Adrenal gland (tissue), 12 donors: ENCODE measurements around the gene MEF2C. TPM values are rescaled to one million over a fixed set of nuclear protein-coding genes. Genes with fewer than 3 reads are reported as not detected.
"Not testable (repeated sequence)": the region's sequence is repeated elsewhere in the genome, so short reads cannot be mapped to it uniquely, and the experiment has no call there.

ENCODE experiments used
- DNase-seq, 7 donors: peaks; one replicate each; pipeline ENCODE4 v3.0.0-alpha.2; 2019 to 2020
- H3K27ac ChIP-seq, 5 donors: fragments of 200-600 bp; sonication (generic) in 4 of 5; 1 replicate in 3 of 5; 2 replicates in 2 of 5; pipeline versions ENCODE4 v1.5.1 to v1.8.0; 2016 to 2020; ENCODE audit warnings: mild to moderate bottlenecking in 1 of 5
- H3K27me3 ChIP-seq: fragments of 200-600 bp; 2 replicates; pipeline ENCODE4 v1.8.0; 2021
- H3K36me3 ChIP-seq, 2 donors: fragments of 200-600 bp; replicated peaks in 1 of 2; 1 replicate in 1 of 2; 2 replicates in 1 of 2; pipeline versions ENCODE4 v1.5.1 to v1.8.0; 2018 to 2022
- H3K4me1 ChIP-seq, 2 donors: fragments of 200-600 bp; replicated peaks in 1 of 2; 1 replicate in 1 of 2; 2 replicates in 1 of 2; pipeline versions ENCODE4 v1.5.1 to v1.8.0; 2018 to 2021
- H3K4me3 ChIP-seq, 4 donors: fragments of 200-600 bp; sonication (generic) in 3 of 4; one replicate each; pipeline ENCODE4 v1.5.1; 2016 to 2018
- H3K9me3 ChIP-seq, 3 donors: fragments of 200-600 bp; sonication (generic) in 1 of 3; replicated peaks in 1 of 3; 1 replicate in 2 of 3; 2 replicates in 1 of 3; pipeline versions ENCODE4 v1.5.1 to v1.8.0; 2016 to 2021
- CTCF ChIP-seq, 6 experiments: fragments of 450-650 bp in 4 of 6; fragments of 200-600 bp in 2 of 6; sonication (generic) in 1 of 6; IDR thresholded peaks; 1 replicate in 5 of 6; 2 replicates in 1 of 6; pipeline versions ENCODE4 v1.5.1 to v1.8.0; 2016 to 2021; ENCODE audit warnings: antibody characterized with exemption in 6 of 6, mild to moderate bottlenecking in 2 of 6, moderate library complexity in 1 of 6
- POLR2A ChIP-seq, 2 donors: fragments of 450-650 bp; IDR thresholded peaks; one replicate each; pipeline ENCODE4 v1.6.1; 2017; ENCODE audit warnings: antibody characterized with exemption in 2 of 2, mild to moderate bottlenecking in 2 of 2, moderate library complexity in 1 of 2
- WGBS, 4 donors: extraction: QIAGEN DNeasy Blood & Tissue Kit in 2 of 4; methylation state at CpG; one replicate each; pipeline versions ENCODE4 v1.1.5 to v1.1.7; 2013 to 2017; 5-methylcytosine and 5-hydroxymethylcytosine counted together
- intact Hi-C, 2 donors: fragments of 100-400 bp; cut with DNase I; formaldehyde crosslinking; loops; one replicate each; pipeline versions ENCODE4 v1.14.1 to v1.15.0; 2022 to 2023
- polyA plus RNA-seq, 3 donors: library from polyadenylated mRNA; stranded (reverse); fragments of 200-250 nt in 2 of 3; fragments of 350-450 nt in 1 of 3; fragmentation: Illumina TruSeq in 1 of 3; extraction: RNeasy Lipid Tissue Mini Kit (QIAGEN cat#74804) in 1 of 3; gene quantifications; one replicate each; pipeline ENCODE4 v1.2.3, GENCODE V29; 2013 to 2014
- total RNA-seq, 9 donors: library from RNA; depleted of rRNA in 4 of 9; stranded (reverse); fragments of >200 nt in 4 of 9; fragments of 120-200 nt in 1 of 9; fragmentation: NEBNext Ultra II Directional in 1 of 9; extraction: Animal tissue kit (Norgen Biotek cat#: 25700) in 1 of 9; gene quantifications; one replicate each; pipeline versions ENCODE4 v1.1.0 to v1.2.4, GENCODE V29; 2013 to 2023
- donor health status: healthy with polysubstance abuse.
- donor health status: Bipolar disorder and iron deficiency.
- donor health status: DM: yes; HTN: yes; CAD: no.
- donor health status: DM: no; HTN: no; CAD: no.
- donor health status: DM: no; HTN: no; CAD: no.
- donor health status: DM: yes; HTN: yes; CAD: no.

MEF2C gene
- total and polyA plus RNA-seq, 12 donors, result 26.8 to 172 (median 69.2) TPM

GRCh38 chr5:88923623-88924329, 40.8 kb upstream of the MEF2C start:
- DNase-seq, result no peak
- TF ChIP-seq POLR2A (IDR thresholded peaks at IDR 0.05) (no peak), CTCF (IDR thresholded peaks at IDR 0.05) (no peak)
- no peak overlapping the region for H3K4me3 ChIP-seq
- no peaks in the 10 kb centered on the region for H3K27me3 ChIP-seq
- WGBS, 4 donors, result 87 to 91% (median 89%) methylated on average over 15 of the region's 15 CpGs
- no peaks in the 10 kb centered on the region for H3K36me3 ChIP-seq
- intact Hi-C loops, result no loop called here
- peaks cover 0 to 3% of the 10 kb centered on the region in 2 donors for H3K4me1 ChIP-seq
- H3K27ac ChIP-seq, result no peak overlapping the region
- no peaks in the 10 kb centered on the region for H3K9me3 ChIP-seq

- intact Hi-C loops, H3K9me3 ChIP-seq, DNase-seq, H3K4me3 ChIP-seq, H3K36me3 ChIP-seq, H3K4me1 ChIP-seq, H3K27ac ChIP-seq, H3K27me3 ChIP-seq: not testable (repeated sequence)
- 85 to 91% (median 88%) methylated on average over 2 of the region's 2 CpGs for WGBS, 4 donors
These were observed 29.8 kb upstream of the MEF2C start for GRCh38 chr5:88912743-88913142.

- H3K36me3 ChIP-seq, intact Hi-C loops, H3K4me1 ChIP-seq, H3K27me3 ChIP-seq, H3K4me3 ChIP-seq, DNase-seq, H3K9me3 ChIP-seq, H3K27ac ChIP-seq: not testable (repeated sequence)
- WGBS, 4 donors, result 82 to 90% (median 86%) methylated on average over 9 of the region's 9 CpGs
These were observed 28.1 kb upstream of the MEF2C start for GRCh38 chr5:88911059-88911572.

- H3K4me1 ChIP-seq, H3K9me3 ChIP-seq, H3K27ac ChIP-seq, H3K4me3 ChIP-seq, H3K27me3 ChIP-seq, intact Hi-C loops, H3K36me3 ChIP-seq, DNase-seq: not testable (repeated sequence)
- WGBS, 4 donors, result 65 to 91% (median 79%) methylated on average over 2 of the region's 2 CpGs
These were observed 21.5 kb upstream of the MEF2C start for GRCh38 chr5:88904478-88904877.

GRCh38 chr5:88903966-88904365, 21.0 kb upstream of the MEF2C start:
- H3K27me3 ChIP-seq, H3K9me3 ChIP-seq, H3K4me3 ChIP-seq, H3K4me1 ChIP-seq, H3K27ac ChIP-seq, intact Hi-C loops, DNase-seq, H3K36me3 ChIP-seq: not testable (repeated sequence)
- WGBS, 4 donors, result 69 to 100% (median 72%) methylated on average over 1 to 2 of the region's 8 CpGs; no CpG with 5 or more reads in 1 of the 4 donors

- intact Hi-C loops, result not testable (repeated sequence)
These were observed 18.1 kb upstream of the MEF2C start for GRCh38 chr5:88901077-88901476.

More at GRCh38 chr5:88901077-88901476, 18.1 kb upstream of the MEF2C start:
- not testable (repeated sequence) for DNase-seq, H3K4me1 ChIP-seq, H3K36me3 ChIP-seq, H3K4me3 ChIP-seq, H3K9me3 ChIP-seq, H3K27ac ChIP-seq, H3K27me3 ChIP-seq
